CD4-positive, alpha-beta T cell (primary cell): ENCODE results near the gene METTL9. TPM values are rescaled to one million over a fixed set of nuclear protein-coding genes. Genes with fewer than 3 reads are reported as not detected.
"Not testable (repeated sequence)": the region's sequence is repeated elsewhere in the genome, so short reads cannot be mapped to it uniquely, and the experiment has no call there.

Source experiments
- ATAC-seq: fragments of 200-7000 bp; cut with Tn5 transposase; one replicate; pipeline ENCODE4 v1.10.0; 2022; ENCODE audit warnings: mild to moderate bottlenecking; ENCODE audit not compliant: poor library complexity
- CTCF ChIA-PET: fragments of 350-600 bp; sonication (Branson Sonifier 250); formaldehyde crosslinking; loops from one replicate; lab custom pipeline; 2021; ENCODE audit warnings: antibody characterized with exemption, inconsistent platforms; lab: Charles Lee
- POLR2A ChIA-PET: fragments of 350-600 bp; sonication (Branson Sonifier 250); formaldehyde crosslinking; loops from one replicate; lab custom pipeline; 2021; ENCODE audit warnings: antibody characterized with exemption, inconsistent platforms; lab: Charles Lee
- DNase-seq, 14 experiments: peaks; one replicate each; pipeline ENCODE4 v3.0.0-alpha.2; 2013 to 2020; ENCODE audit warnings: mixed read lengths in 2 of 14
- H3K27ac ChIP-seq, 2 donors: one replicate each; pipeline versions ENCODE4 v1.5.1 to v1.7.0; 2013; ENCODE audit warnings: low read length in 2 of 2, low read depth in 1 of 2, mild to moderate bottlenecking in 1 of 2
- H3K27me3 ChIP-seq, 2 experiments: 1 replicate in 1 of 2; 2 replicates in 1 of 2; pipeline versions ENCODE4 v1.6.1 to v1.7.0; 2013; ENCODE audit warnings: low read length in 2 of 2, control low read depth in 1 of 2, mild to moderate bottlenecking in 1 of 2, moderate library complexity in 1 of 2; ENCODE audit not compliant: insufficient read depth in 2 of 2, control insufficient read depth in 1 of 2
- H3K36me3 ChIP-seq: one replicate; pipeline ENCODE4 v1.6.1; 2013; ENCODE audit warnings: low read length, control low read depth; ENCODE audit not compliant: insufficient read depth
- H3K4me1 ChIP-seq: one replicate; pipeline ENCODE4 v1.6.1; 2013; ENCODE audit warnings: low read length, control low read depth; ENCODE audit not compliant: insufficient read depth
- H3K4me3 ChIP-seq: one replicate; pipeline ENCODE4 v1.5.1; 2013; ENCODE audit warnings: mild to moderate bottlenecking, low read length, moderate library complexity
- H3K9me3 ChIP-seq, 2 experiments: 1 replicate in 1 of 2; 2 replicates in 1 of 2; pipeline versions ENCODE4 v1.6.1 to v1.7.0; 2013; ENCODE audit warnings: low read length in 2 of 2, mild to moderate bottlenecking in 2 of 2, control low read depth in 1 of 2, moderate library complexity in 1 of 2; ENCODE audit not compliant: control insufficient read depth in 1 of 2, insufficient read depth in 1 of 2
- H3K27ac Mint-ChIP-seq: one replicate; pipeline ENCODE4 v1.8.0; 2020; ENCODE audit warnings: mixed read lengths
- H3K27me3 Mint-ChIP-seq: one replicate; pipeline ENCODE4 v1.8.0; 2021; ENCODE audit warnings: mixed read lengths
- H3K36me3 Mint-ChIP-seq: one replicate; pipeline ENCODE4 v1.8.0; 2021; ENCODE audit warnings: low read depth, mixed read lengths
- H3K4me1 Mint-ChIP-seq: one replicate; pipeline ENCODE4 v1.8.0; 2021; ENCODE audit warnings: low read depth, mixed read lengths
- H3K4me3 Mint-ChIP-seq: one replicate; pipeline ENCODE4 v1.8.0; 2020; ENCODE audit warnings: mild to moderate bottlenecking, mixed read lengths
- H3K9me3 Mint-ChIP-seq: one replicate; pipeline ENCODE4 v1.8.0; 2020; ENCODE audit warnings: mixed read lengths
- intact Hi-C, 2 experiments: fragments of 100-400 bp; cut with DNase I in 1 of 2; cut with micrococcal nuclease in 1 of 2; formaldehyde crosslinking; loops; one replicate each; pipeline versions ENCODE4 v1.15.1 to v1.9.0; 2023 to 2025; cut with DNase I, micrococcal nuclease
- total RNA-seq, 174 experiments: library from RNA in 2 of 174; stranded (reverse) in 2 of 174; gene quantifications; one replicate each; pipeline ENCODE4 v1.2.3 and lab custom pipeline; 2021 to 2026
- TF ChIP-seq, protein P1 (sequence below): fragments of 200-600 bp; IDR thresholded peaks from one replicate; pipeline ENCODE4 v1.8.0; 2022; ENCODE audit warnings: antibody characterized with exemption, mild to moderate bottlenecking

METTL9 gene
- total RNA-seq, 2 experiments from 2014 or later = 78.4 to 86.7 TPM

DNA sequence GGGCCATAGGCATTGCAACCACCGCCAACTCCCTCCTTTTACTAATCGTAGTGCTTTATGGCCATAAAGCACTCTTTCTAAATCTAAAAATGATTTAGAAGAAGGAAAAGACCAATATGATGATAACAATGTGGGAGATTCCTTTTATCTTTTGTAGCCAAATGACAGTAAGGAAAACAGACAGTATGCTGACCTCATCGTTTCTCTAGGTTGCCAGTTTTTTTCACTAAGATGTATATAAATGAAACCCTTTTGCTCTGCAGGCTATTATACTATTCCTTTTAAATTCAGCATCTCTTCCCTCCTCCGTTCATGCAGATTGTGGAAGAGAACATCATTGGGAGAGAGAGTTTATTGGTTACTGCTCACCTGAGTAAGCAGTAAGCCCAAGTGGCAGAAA lies 89.7 kb downstream of the METTL9 start:
- Mint-ChIP-seq H3K4me3 (no peak overlapping the region), H3K27me3 (peaks cover 6% of the 10 kb centered on the region), H3K27ac (no peak overlapping the region), H3K4me1 (no peaks in the 10 kb centered on the region), H3K36me3 (no peaks in the 10 kb centered on the region), H3K9me3 (no peaks in the 10 kb centered on the region)
- Histone ChIP-seq H3K4me3 (no peak overlapping the region), H3K36me3 (no peaks in the 10 kb centered on the region), H3K27me3 (no peaks in the 10 kb centered on the region), H3K27ac (no peak overlapping the region), H3K9me3 (no peaks in the 10 kb centered on the region), H3K4me1 (peaks cover 3% of the 10 kb centered on the region)
- ChIA-PET POLR2A (no interaction called here), CTCF (no interaction called here)
- TF ChIP-seq, protein P1, sequence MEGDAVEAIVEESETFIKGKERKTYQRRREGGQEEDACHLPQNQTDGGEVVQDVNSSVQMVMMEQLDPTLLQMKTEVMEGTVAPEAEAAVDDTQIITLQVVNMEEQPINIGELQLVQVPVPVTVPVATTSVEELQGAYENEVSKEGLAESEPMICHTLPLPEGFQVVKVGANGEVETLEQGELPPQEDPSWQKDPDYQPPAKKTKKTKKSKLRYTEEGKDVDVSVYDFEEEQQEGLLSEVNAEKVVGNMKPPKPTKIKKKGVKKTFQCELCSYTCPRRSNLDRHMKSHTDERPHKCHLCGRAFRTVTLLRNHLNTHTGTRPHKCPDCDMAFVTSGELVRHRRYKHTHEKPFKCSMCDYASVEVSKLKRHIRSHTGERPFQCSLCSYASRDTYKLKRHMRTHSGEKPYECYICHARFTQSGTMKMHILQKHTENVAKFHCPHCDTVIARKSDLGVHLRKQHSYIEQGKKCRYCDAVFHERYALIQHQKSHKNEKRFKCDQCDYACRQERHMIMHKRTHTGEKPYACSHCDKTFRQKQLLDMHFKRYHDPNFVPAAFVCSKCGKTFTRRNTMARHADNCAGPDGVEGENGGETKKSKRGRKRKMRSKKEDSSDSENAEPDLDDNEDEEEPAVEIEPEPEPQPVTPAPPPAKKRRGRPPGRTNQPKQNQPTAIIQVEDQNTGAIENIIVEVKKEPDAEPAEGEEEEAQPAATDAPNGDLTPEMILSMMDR = no peak
- intact Hi-C loops = no loop called here
- no peak for ATAC-seq
- no peak for DNase-seq

DNA sequence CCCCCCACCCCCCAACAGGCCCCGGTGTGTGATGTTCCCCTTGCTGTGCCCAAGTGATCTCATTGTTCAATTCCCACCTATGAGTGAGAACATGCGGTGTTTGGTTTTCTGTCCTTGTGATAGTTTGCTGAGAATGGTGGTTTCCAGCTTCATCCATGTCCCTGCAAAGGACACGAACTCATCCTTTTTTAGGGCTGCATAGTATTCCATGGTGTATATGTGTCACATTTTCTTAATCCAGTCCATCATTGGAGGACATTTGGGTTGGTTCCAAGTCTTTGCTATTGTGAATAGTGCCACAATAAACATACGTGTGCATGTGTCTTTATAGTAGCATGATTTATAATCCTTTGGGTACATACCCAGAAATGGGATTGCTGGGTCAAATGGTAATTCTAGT lies 91.6 kb downstream of the METTL9 start:
- POLR2A ChIA-PET, CTCF ChIA-PET, H3K27me3 ChIP-seq, intact Hi-C loops, H3K27ac Mint-ChIP-seq, DNase-seq, H3K9me3 Mint-ChIP-seq, H3K36me3 ChIP-seq, H3K9me3 ChIP-seq, H3K4me1 ChIP-seq, H3K27ac ChIP-seq, H3K4me3 ChIP-seq, H3K4me1 Mint-ChIP-seq, H3K27me3 Mint-ChIP-seq, ATAC-seq, H3K36me3 Mint-ChIP-seq, H3K4me3 Mint-ChIP-seq: not testable (repeated sequence)

GRCh38 chr16:21694609-21695008 lies 95.2 kb downstream of the METTL9 start:
- H3K4me3 ChIP-seq = no peak overlapping the region
- POLR2A ChIA-PET = no interaction called here
- Mint-ChIP-seq H3K4me1 (no peaks in the 10 kb centered on the region), H3K9me3 (no peaks in the 10 kb centered on the region), H3K27me3 (no peaks in the 10 kb centered on the region), H3K27ac (no peak overlapping the region), H3K36me3 (no peaks in the 10 kb centered on the region), H3K4me3 (no peak overlapping the region)
- no peaks in the 10 kb centered on the region for H3K36me3 ChIP-seq
- H3K27me3 ChIP-seq = no peaks in the 10 kb centered on the region
- DNase-seq (no peak), ATAC-seq (no peak)
- TF ChIP-seq, protein P1 = no peak
- H3K9me3 ChIP-seq = no peaks in the 10 kb centered on the region
- intact Hi-C loops = no loop called here
- CTCF ChIA-PET = no interaction called here
- no peak overlapping the region for H3K27ac ChIP-seq
- no peaks in the 10 kb centered on the region for H3K4me1 ChIP-seq

GRCh38 chr16:21697032-21697431 lies 97.7 kb downstream of the METTL9 start:
- Mint-ChIP-seq H3K4me1 (no peaks in the 10 kb centered on the region), H3K27me3 (no peaks in the 10 kb centered on the region), H3K36me3 (no peaks in the 10 kb centered on the region), H3K4me3 (no peak overlapping the region), H3K27ac (no peak overlapping the region), H3K9me3 (no peaks in the 10 kb centered on the region)
- no peaks in the 10 kb centered on the region for H3K36me3 ChIP-seq
- CTCF ChIA-PET = no interaction called here
- TF ChIP-seq, protein P1 = no peak
- H3K9me3 ChIP-seq = no peaks in the 10 kb centered on the region
- ATAC-seq (no peak), DNase-seq (no peak)
- intact Hi-C loops = no loop called here
- POLR2A ChIA-PET = no interaction called here
- H3K4me3 ChIP-seq = no peak overlapping the region
- no peaks in the 10 kb centered on the region for H3K4me1 ChIP-seq
- H3K27me3 ChIP-seq = no peaks in the 10 kb centered on the region
- H3K27ac ChIP-seq = no peak overlapping the region
